Measurements from ENCODE around the gene C12orf57.

Gene C12orf57

DNA sequence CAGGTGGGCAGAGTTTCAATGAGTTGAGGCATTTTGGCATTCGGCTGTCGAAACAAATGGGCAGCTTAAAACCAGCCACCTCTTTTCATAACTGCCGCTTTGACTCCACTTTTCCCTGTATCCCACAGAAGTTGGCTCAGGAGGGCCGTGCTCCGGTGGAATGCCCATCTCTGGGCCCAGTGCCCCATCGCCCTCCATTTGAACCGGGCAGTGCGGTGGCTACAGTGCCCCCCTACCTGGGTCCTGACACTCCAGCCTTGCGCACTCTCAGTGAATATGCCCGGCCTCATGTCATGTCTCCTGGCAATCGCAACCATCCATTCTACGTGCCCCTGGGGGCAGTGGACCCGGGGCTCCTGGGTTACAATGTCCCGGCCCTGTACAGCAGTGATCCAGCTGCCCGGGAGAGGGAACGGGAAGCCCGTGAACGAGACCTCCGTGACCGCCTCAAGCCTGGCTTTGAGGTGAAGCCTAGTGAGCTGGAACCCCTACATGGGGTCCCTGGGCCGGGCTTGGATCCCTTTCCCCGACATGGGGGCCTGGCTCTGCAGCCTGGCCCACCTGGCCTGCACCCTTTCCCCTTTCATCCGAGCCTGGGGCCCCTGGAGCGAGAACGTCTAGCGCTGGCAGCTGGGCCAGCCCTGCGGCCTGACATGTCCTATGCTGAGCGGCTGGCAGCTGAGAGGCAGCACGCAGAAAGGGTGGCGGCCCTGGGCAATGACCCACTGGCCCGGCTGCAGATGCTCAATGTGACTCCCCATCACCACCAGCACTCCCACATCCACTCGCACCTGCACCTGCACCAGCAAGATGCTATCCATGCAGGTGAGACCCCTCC is 5.2 kb upstream of the C12orf57 start:
- no peak for DNase-seq

DNA sequence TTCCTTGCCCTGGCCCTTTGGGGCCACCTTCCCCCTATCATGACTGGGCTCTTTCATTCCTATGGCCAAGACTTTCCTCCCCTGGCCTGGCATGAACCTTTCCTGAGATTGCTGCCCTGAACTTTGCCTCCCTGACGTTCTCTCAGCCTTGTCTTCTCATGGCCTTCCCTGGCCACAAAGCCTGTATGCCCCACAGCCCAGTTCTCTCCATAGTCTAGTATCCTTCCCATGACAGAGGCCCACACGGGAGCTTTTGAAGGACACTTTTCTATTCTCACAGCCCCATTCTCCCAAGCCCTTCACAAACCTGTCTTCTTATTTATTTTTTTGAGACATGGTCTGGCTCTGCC is 4.7 kb upstream of the C12orf57 start:
- no peak for DNase-seq

DNA sequence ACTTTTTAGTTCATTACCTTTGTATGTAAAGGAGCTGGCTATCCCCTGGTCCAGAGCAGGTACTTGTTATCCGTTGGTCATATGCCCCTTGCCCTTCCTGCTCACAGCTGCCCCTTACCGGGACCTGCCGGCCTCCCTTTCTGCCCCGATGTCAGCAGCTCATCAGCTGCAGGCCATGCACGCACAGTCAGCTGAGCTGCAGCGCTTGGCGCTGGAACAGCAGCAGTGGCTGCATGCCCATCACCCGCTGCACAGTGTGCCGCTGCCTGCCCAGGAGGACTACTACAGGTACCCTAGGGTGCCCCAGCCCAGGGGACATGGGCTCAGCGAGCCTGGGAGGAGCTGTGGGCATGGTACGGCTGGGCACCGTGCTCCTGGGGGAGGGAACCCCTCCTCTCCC is 2.6 kb upstream of the C12orf57 start:
- no peak for DNase-seq

DNA sequence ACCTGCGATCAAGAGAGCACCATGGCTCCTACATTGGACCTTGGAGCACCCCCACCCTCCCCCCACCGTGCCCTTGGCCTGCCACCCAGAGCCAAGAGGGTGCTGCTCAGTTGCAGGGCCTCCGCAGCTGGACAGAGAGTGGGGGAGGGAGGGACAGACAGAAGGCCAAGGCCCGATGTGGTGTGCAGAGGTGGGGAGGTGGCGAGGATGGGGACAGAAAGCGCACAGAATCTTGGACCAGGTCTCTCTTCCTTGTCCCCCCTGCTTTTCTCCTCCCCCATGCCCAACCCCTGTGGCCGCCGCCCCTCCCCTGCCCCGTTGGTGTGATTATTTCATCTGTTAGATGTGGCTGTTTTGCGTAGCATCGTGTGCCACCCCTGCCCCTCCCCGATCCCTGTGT is 2.0 kb upstream of the C12orf57 start:
- DNase-seq = no peak

DNA sequence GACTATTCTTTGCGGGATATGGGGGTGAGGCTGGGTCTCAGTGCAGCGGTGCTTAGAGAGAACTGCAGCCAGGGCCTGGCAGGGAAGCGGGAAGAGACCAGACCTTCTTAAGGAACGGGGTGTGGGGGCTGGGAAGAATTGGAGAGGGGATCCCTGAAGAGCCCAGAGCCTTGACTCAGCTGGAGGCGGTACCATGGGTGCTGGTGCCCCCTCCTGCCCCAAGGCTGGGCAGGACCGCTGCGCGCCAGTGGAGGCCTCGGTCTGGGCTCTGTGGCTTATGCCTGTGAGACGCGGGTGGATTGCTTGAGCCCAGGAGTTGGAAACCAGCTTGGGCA is 1.5 kb upstream of the C12orf57 start:
- DNase-seq = no peak

DNA sequence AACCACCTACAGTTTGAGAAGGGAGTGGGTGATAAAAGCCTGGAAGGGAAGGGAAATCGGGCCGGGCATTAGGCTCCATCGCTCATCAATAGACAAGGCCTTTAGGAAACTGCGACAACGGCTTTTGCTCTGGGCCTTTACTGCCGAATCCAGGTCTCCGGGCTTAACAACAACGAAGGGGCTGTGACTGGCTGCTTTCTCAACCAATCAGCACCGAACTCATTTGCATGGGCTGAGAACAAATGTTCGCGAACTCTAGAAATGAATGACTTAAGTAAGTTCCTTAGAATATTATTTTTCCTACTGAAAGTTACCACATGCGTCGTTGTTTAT is 467 bp upstream of the C12orf57 start:
- DNase-seq = peak in 2 of 4 experiments; percentile 57 to 65

DNA sequence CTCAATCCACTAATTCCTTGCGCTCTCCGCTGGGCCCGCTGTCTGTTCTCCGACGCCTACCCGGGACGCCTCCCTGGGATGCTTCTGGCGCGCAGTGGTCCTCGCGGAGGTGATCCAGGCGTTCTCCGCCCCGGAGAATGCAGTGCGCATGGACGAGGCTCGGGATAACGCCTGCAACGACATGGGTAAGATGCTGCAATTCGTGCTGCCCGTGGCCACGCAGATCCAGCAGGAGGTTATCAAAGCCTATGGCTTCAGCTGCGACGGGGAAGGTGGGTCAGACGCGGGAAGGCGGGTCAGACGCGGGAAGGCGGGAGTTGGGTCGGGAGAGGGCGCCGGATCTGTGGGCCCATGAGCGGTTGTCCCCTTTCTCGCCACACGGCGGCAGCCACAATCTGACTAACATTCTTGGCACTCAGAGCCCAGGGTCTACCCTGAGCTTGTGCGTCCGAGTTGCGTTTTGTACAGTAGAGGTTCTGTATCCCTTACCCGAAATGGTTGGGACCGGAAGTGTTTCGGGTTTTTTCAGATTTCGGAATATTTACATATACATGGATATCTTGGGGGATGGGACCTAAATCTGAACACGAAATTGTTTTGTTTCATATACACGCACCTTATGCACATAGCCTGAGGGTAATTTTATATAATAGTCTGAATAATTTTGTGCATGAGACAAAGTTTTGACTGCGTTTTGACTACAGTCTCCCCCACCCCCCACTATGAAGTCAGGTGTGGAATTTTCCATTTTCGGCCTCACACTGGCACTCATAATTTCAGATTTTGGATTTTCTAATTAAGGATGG is 762 bp downstream of the C12orf57 start:
- DNase-seq = peak; percentile 70 to 83 (median 80)

DNA sequence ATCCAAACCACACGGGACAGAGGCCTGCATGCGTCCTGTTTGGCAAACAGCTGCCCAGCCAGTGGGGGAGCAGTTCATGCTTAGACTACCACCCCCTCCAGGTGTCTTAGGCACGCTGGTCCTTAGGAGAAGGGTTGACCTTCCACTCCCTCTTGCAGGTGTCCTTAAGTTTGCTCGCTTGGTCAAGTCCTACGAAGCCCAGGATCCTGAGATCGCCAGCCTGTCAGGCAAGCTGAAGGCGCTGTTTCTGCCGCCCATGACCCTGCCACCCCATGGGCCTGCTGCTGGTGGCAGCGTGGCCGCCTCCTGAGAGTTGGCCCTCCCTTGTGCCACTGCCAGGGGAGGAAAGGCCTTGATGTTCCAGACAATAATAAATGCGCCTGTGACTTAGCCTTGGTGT is 1.8 kb downstream of the C12orf57 start:
- DNase-seq = no peak

DNA sequence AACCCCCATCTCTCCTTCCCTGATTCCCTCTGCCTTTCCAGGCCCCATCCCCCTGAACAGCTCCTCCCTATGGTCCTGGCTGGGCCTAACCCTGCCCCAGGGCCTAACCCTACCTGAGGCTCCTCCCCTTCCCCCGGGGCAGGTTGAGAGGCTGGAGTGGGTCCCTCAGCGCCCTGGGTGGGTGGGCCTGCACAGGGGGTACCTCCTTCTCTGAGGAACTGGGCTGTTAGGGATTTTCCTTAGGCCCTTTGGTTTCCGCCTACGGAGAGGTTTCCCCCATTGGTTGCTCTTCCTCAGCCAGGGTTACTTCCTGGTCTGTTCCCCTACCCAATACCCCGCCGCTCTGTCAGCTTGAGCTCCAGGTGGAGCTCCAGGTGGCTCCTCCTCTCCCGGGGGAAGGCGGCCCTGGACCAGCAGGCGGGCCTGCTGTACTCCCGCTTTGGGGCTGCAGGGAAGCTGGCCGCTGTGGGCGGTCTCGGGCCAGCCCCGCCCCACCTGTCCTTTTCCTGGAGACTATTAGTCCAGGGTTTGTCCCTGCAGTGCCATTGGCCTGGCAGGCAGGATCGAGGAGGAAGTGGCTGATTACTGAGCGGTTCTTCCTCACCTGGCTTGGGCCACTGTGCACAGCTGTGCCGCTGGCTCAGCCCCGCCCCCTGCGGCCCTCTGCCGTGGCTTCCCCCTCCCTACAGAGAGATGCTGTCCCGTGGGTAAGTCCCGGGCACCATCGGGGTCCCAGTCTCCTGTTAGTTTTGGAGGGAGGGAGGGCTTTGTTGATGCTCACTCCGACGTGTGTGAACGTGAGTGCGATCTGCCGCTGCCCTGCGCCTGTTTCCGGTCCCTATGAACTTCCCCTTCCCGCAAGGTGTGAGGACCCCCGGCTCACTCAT is 2.5 kb downstream of the C12orf57 start:
- peak in 1 of 4 experiments; percentile 49 for DNase-seq

DNA sequence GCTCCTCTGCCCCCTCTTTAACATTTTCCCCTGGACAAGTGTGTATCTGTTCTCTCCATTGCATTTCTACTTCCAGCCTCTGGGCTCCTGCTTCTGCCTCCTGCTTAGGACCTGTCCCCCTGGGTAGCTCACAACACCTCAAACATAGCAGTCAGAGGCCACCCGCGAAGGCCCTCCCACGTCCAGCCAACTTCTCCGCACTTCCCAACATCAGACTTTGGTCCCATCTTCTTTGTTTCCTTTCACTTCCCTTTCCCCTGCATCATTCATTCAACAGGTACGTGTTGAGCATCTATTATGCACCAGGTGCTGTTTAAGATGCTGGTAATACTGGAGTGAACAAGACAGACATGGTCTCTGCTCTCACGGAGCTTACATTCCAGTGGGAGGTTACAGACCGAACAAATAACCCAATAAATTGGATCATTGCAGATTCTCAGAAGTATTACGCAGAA is 3.1 kb downstream of the C12orf57 start:
- DNase-seq = no peak

DNA sequence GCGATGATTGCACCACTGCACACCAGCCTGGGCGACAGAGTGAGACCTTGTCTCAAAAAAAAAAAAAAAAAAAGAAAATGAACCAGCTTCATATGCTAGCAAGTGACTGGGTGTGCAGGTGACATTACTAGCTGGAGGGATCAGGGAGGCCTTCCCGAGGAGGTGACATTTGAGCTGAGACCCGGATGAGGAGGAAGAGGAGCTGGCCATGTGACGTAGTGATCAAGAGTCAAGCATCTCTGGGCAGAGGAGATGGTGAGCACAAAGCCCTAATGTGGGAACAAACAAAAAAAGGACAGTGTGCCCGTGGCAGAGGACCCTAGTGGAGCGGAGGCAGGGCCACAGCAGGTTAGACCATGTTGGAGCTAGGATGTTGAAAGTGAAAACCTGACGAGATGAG is 3.8 kb downstream of the C12orf57 start:
- no peak for DNase-seq

DNA sequence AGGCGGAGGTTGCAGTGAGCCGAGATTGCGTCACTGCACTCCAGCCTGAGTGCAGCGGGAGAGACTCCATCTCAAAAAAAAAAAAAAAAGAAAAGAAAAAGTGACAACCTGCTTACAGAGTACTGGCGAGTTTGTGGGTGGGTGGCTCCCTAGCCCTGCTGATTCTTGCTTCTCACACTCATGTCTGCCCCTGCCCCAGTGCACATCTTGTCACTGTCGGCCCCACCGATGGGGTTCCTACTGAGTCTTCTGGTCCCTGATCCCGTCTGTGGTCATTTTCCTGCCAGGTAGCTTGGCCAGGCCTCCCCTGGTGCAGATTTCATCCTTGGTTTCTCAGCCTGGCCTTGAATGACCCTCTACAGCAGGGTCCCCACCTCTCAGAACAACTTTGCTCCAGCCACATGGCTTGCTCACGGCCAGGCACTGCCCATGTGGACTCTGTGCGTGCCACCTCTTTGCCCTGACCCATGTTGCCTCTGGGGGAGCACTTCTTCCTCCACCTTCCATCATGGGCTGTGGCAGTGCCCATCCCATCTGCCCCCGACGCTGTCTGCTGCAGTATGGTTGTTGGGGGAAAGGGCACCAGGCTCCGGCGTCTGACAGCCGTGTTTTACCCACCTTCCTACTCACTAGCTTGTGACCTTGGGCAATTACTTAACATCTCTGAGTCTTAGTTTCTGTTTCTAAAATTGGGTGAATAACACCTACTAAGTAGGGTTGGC is 5.2 kb downstream of the C12orf57 start:
- no peak for DNase-seq

DNA sequence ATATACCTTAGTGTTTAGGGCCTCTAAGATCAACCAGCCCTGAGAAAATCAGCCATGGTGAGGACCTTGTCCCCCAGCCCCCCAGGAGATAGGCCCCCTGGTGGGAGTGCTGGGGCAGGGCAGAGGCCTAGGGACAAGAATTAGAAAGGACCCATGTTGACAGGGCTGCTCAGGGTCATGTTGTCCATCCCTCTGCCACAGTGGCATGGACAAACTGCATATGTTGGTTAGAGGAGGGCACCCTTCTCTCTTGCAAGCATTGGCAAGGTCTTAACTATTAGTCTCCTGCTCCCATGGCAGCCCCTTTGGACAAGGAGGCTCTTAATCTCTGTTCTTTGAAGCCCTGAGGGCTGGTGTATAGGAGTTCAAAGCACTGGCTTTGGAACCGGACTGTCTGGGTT is 6.6 kb downstream of the C12orf57 start:
- DNase-seq = peak in 1 of 4 experiments; percentile 23

DNA sequence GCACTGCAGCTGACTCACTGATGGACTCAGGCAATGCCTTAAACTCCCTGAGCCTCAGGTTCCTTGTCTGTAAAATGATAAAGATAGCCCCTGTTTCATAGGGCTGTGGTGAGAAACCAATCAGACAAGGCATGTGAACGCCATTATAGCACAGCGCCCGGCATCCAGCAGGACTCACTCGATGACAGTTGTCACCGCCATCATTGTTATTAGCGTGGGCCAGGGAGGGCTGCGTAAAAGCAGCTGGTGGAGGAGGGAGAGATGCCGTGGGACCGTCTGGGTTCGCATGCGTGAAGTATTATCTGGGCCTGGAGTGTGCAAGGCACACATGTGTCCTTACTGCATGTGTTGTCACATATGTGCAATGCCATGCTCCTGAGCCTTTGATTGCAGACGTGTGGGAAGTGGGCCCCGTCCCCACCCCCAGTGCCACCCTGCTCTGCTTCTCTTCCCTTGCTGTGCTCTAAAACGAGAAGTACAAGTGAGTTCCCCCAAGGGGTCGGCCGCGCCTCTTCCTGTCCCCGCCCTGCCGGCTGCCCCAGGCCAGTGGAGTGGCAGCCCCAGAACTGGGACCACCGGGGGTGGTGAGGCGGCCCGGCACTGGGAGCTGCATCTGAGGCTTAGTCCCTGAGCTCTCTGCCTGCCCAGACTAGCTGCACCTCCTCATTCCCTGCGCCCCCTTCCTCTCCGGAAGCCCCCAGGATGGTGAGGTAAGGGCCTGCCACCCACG is 7.2 kb downstream of the C12orf57 start, which contains the start of gene PTPN6:
Gene PTPN6 (plus strand): TSS at position 546 of the 730 bp plus-strand sequence. CDS start 157 bp downstream, at position 703.
- peak in 2 of 4 experiments; percentile 48 to 49 for DNase-seq

DNA sequence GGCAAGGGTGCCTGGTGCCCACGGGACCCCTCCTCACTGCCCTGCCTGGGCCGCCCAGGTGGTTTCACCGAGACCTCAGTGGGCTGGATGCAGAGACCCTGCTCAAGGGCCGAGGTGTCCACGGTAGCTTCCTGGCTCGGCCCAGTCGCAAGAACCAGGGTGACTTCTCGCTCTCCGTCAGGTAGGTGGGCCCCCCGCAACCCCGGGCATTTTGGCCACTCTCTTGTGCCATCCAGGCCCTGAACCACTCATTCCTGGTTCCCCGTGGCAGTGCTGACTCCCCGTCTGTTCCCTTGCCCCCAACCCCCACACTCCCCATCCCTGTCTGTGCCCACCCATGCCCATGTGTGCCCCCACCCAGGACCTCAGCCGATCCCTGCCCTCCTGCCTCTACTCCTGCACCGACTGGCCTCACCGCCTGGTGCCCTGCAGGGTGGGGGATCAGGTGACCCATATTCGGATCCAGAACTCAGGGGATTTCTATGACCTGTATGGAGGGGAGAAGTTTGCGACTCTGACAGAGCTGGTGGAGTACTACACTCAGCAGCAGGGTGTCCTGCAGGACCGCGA is 7.8 kb downstream of the C12orf57 start:
- no peak for DNase-seq

DNA sequence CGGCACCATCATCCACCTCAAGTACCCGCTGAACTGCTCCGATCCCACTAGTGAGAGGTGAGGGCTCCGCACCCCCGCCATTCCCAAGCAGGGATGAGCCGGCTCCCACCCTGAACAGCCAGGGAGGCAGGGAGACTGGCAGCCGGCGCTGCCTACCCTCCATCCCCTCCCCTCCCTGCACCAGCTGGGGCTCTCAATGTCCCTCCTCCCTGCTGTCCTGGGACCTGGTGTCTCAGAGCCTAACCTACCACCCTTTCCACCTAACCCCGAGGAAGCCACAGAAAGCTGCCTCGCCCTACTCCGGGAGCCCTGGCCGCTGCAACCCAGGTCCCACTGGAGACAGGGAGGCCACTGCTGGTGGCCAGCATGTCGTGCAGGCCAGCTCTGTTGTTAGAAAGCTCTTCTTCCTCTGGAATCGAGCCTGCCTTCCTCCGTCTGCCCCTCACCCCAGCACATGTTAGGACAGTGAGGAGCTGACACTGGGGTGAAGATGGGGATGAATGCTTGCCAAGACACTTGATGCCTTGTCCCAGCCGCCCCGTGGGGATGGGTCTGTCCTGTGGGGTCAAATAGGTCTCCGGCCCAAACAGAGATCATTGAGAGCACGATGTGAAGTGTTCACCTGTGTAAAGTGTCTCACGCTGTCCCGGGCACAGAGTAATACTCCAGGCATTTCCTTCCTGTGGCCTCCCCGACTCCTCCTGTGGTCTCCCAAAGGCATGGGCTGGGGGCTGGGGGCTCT is 8.5 kb downstream of the C12orf57 start:
- DNase-seq = no peak

DNA sequence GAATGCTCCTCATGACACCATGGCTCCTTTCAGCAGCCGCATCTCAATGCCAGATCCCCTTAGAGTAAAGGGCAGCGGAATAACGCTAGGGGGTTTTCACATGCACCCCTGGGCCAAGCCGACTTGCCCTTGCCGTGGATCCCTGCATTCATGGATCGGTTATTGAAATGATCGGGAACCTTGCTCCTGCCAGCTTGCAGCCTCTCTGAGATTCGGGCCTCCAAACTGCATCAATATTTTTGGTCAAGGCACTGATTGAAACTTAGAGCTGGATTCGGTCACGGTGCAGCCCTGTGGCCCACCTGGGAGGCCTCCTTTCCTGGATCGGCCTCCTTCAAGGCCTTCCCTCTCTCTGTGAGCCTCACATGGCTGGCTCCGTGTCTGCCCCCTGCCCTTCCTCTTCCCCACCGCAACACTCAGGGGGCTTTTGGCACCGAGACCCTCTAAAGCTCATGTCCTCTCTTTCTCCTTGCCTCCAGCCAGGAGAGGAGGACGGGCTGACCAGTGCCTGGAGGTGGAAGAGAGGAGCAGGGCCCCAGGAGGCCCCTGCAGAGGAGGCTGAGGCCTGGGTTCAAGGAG is 9.1 kb downstream of the C12orf57 start:
- DNase-seq = no peak

DNA sequence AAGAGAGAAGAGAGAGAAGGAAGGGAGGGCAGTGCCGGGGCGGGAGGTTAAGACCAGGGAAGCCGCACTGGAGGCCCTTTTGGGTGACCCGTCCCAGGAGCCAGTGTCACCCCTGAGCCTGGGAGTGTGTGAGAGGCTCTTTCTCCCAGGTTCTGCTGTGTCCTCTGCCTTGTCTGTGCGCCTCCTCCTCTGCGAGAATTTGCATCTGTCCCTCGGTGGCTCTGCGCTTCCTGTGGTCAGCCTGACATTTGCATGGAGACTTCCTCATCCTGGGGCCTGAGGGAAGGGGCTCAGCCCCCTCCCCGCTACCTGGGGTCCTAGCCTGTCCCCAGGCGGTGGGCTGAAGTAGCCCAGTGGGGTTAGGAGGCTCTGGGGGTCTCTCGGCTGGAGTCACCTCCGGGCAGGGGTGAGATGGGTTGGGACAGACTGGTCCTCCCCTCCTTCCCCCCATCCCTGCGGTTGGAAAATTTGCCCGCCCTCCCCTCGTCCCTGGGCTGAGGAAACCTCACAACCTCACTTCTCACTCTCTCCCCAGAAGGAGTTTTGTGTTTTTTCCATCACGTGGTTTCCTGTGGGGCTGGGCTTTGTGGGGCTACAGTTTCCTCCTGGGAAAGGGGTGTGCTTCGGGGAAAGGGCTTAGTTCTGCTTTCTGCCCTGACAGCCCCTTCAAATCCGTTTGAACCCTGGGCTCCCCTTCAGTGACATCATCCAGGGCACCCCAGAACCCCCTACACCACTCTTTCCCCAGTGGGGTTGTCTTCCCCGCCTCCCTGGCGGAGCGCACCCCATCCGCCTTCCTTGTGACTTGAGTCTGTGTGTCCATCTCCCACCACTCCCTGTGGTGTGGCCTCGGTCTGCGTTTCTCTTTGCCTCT is 9.9 kb downstream of the C12orf57 start:
- peak in 2 of 4 experiments; percentile 37 to 42 for DNase-seq

Measured in activated naive CD4-positive, alpha-beta T cell (primary cell).